HepG2 (cell line): Measurements from ENCODE around the gene MMP28.

Source experiments
- CEBPB ChIP-seq: IDR thresholded peaks from 2 replicates; pipeline ENCODE4 v1.6.1; 2011; ENCODE audit warnings: low read depth, low read length, improper control_type of control experiment, borderline replicate concordance
- CREM ChIP-seq, 2 experiments: sonication (generic) in 1 of 2; formaldehyde crosslinking in 1 of 2; IDR thresholded peaks; 2 replicates each; pipeline versions ENCODE4 v1.4.0 to v1.6.1; 2016 to 2020; ENCODE audit warnings: antibody characterized with exemption in 1 of 2, mild to moderate bottlenecking in 1 of 2, missing genetic modification reagents in 1 of 2
- CTCF ChIP-seq: sonication (generic); formaldehyde crosslinking; IDR thresholded peaks from 2 replicates; pipeline ENCODE4 v1.5.0; 2020; ENCODE audit warnings: mild to moderate bottlenecking, missing genetic modification reagents, moderate library complexity
- FUBP1 ChIP-seq: sonication (generic); formaldehyde crosslinking; IDR thresholded peaks from 2 replicates; pipeline ENCODE4 v1.5.1; 2020; ENCODE audit warnings: missing genetic modification reagents, mild to moderate bottlenecking, borderline replicate concordance
- HIVEP1 ChIP-seq: sonication (generic); formaldehyde crosslinking; IDR thresholded peaks from 2 replicates; pipeline ENCODE4 v1.4.0; 2020; ENCODE audit warnings: mild to moderate bottlenecking, missing genetic modification reagents
- KDM4B ChIP-seq: sonication (generic); formaldehyde crosslinking; IDR thresholded peaks from 2 replicates; pipeline ENCODE4 v1.4.0; 2020; ENCODE audit warnings: missing genetic modification reagents
- SETDB1 ChIP-seq: sonication (generic); formaldehyde crosslinking; IDR thresholded peaks from 2 replicates; pipeline ENCODE4 v1.5.1; 2020; ENCODE audit warnings: missing genetic modification reagents, mild to moderate bottlenecking, borderline replicate concordance
- TAF1 ChIP-seq: sonication (generic); formaldehyde crosslinking; IDR thresholded peaks from 2 replicates; pipeline ENCODE4 v1.4.0; 2020; ENCODE audit warnings: missing genetic modification reagents
- TBL1XR1 ChIP-seq: fragments of 150-350 bp; IDR thresholded peaks from 2 replicates; pipeline ENCODE4 v1.6.1; 2014; ENCODE audit warnings: borderline replicate concordance, low read length; ENCODE audit not compliant: partially characterized antibody
- ZNF121 ChIP-seq: sonication (generic); formaldehyde crosslinking; IDR thresholded peaks from 2 replicates; pipeline ENCODE4 v1.5.0; 2020; ENCODE audit warnings: mild to moderate bottlenecking, missing genetic modification reagents
- ZNF670 ChIP-seq: sonication (generic); formaldehyde crosslinking; IDR thresholded peaks from 2 replicates; pipeline ENCODE4 v1.8.0; 2022; ENCODE audit warnings: mild to moderate bottlenecking, missing genetic modification reagents, borderline replicate concordance

GRCh38 chr17:35748341-35748841, 47.0 kb downstream of the MMP28 start:
- TF ChIP-seq KDM4B (no peak), ZNF670 (no peak), SETDB1 (CRISPR knock-in tag) (no peak), CTCF (CRISPR knock-in tag) (no peak), FUBP1 (CRISPR knock-in tag) (no peak), CREM (IDR thresholded peaks at IDR 0.05) (no peak), CREM (CRISPR knock-in tag; IDR thresholded peaks at IDR 0.05) (no peak), HIVEP1 (no peak), TAF1 (CRISPR knock-in tag) (no peak), ZNF121 (no peak), TBL1XR1 (no peak), CEBPB (no peak)
